Activated naive CD8-positive, alpha-beta T cell treated with anti-CD3 and anti-CD28 coated beads, Interleukin-2, amount 50 U/mL, for 24 hours (primary cell): ENCODE measurements around the gene ALAS1.
A peak's percentile ranks its signal among the peaks of the same experiment; 100 is the strongest.

Source experiments
- ATAC-seq: fragments of 150-1000 bp; cut with Tn5 transposase; one replicate; pipeline ENCODE4 v1.10.0; 2021
- DNase-seq: peaks from one replicate; pipeline ENCODE4 v3.0.0; 2021
- H3K27ac Mint-ChIP-seq: one replicate; pipeline ENCODE4 v1.8.0; 2021; ENCODE audit warnings: mild to moderate bottlenecking, mixed read lengths
- H3K27me3 Mint-ChIP-seq: one replicate; pipeline ENCODE4 v1.8.0; 2021; ENCODE audit warnings: mixed read lengths
- H3K36me3 Mint-ChIP-seq: one replicate; pipeline ENCODE4 v1.8.0; 2021; ENCODE audit warnings: low read depth, mixed read lengths
- H3K4me1 Mint-ChIP-seq: one replicate; pipeline ENCODE4 v1.8.0; 2021; ENCODE audit warnings: mixed read lengths
- H3K4me3 Mint-ChIP-seq: one replicate; pipeline ENCODE4 v1.8.0; 2021; ENCODE audit warnings: mild to moderate bottlenecking, moderate library complexity, mixed read lengths
- H3K9me3 Mint-ChIP-seq: one replicate; pipeline ENCODE4 v1.8.0; 2021; ENCODE audit warnings: mixed read lengths

ALAS1 gene

GRCh38 chr3:52248165-52248541 lies 50.2 kb downstream of the ALAS1 start:
- Mint-ChIP-seq H3K4me1 (peaks cover 80% of the 10 kb centered on the region), H3K27me3 (peaks cover under 1% of the 10 kb centered on the region), H3K27ac (peak overlapping the region; percentile 83), H3K36me3 (peaks cover 46% of the 10 kb centered on the region), H3K4me3 (peak overlapping the region; percentile 86), H3K9me3 (peaks cover 4% of the 10 kb centered on the region)
- DNase-seq (no peak), ATAC-seq (no peak)

- Mint-ChIP-seq H3K9me3 (no peaks in the 10 kb centered on the region), H3K36me3 (peaks cover 48% of the 10 kb centered on the region), H3K4me3 (no peak overlapping the region), H3K27ac (peak overlapping the region; percentile 71), H3K4me1 (peaks cover 80% of the 10 kb centered on the region), H3K27me3 (peaks cover 3% of the 10 kb centered on the region)
- no peak for ATAC-seq
- DNase-seq, result no peak
Observed at GRCh38 chr3:52248816-52249547, 51.0 kb downstream of the ALAS1 start.

- H3K36me3 Mint-ChIP-seq, result peaks cover 53% of the 10 kb centered on the region
- no peaks in the 10 kb centered on the region for H3K9me3 Mint-ChIP-seq
- DNase-seq, result no peak
- H3K4me3 Mint-ChIP-seq, result no peak overlapping the region
- peak overlapping the region; percentile 71 for H3K27ac Mint-ChIP-seq
- H3K27me3 Mint-ChIP-seq, result peaks cover 3% of the 10 kb centered on the region
- peaks cover 80% of the 10 kb centered on the region for H3K4me1 Mint-ChIP-seq
- ATAC-seq, result no peak
Observed at GRCh38 chr3:52249683-52250082, 51.7 kb downstream of the ALAS1 start.

GRCh38 chr3:52250122-52250521 lies 52.2 kb downstream of the ALAS1 start:
- ATAC-seq, result no peak
- Mint-ChIP-seq H3K36me3 (peaks cover 57% of the 10 kb centered on the region), H3K4me1 (peaks cover 80% of the 10 kb centered on the region), H3K27me3 (peaks cover 3% of the 10 kb centered on the region), H3K9me3 (no peaks in the 10 kb centered on the region), H3K4me3 (no peak overlapping the region), H3K27ac (peak overlapping the region; percentile 71)
- DNase-seq, result no peak

- DNase-seq, result peak; percentile 81
- Mint-ChIP-seq H3K4me3 (peak overlapping the region; percentile 79), H3K4me1 (peaks cover 84% of the 10 kb centered on the region), H3K36me3 (peaks cover 68% of the 10 kb centered on the region), H3K27me3 (peaks cover 3% of the 10 kb centered on the region), H3K27ac (peak overlapping the region; percentile 98), H3K9me3 (no peaks in the 10 kb centered on the region)
- ATAC-seq, result peak; percentile 95
Observed at GRCh38 chr3:52253314-52254304, 55.6 kb downstream of the ALAS1 start.

GRCh38 chr3:52254608-52255007 lies 56.6 kb downstream of the ALAS1 start:
- Mint-ChIP-seq H3K4me3 (no peak overlapping the region), H3K36me3 (peaks cover 72% of the 10 kb centered on the region), H3K9me3 (no peaks in the 10 kb centered on the region), H3K27me3 (peaks cover 3% of the 10 kb centered on the region), H3K4me1 (peaks cover 89% of the 10 kb centered on the region), H3K27ac (peak overlapping the region; percentile 98)
- ATAC-seq (no peak), DNase-seq (no peak)

GRCh38 chr3:52256159-52256558 lies 58.2 kb downstream of the ALAS1 start:
- Mint-ChIP-seq H3K36me3 (peaks cover 75% of the 10 kb centered on the region), H3K27me3 (peaks cover 3% of the 10 kb centered on the region), H3K4me3 (no peak overlapping the region), H3K27ac (peak overlapping the region; percentile 66), H3K4me1 (peaks cover 88% of the 10 kb centered on the region), H3K9me3 (no peaks in the 10 kb centered on the region)
- ATAC-seq, result no peak
- no peak for DNase-seq

GRCh38 chr3:52256622-52257021 lies 58.7 kb downstream of the ALAS1 start:
- Mint-ChIP-seq H3K9me3 (no peaks in the 10 kb centered on the region), H3K4me3 (no peak overlapping the region), H3K27me3 (peaks cover 3% of the 10 kb centered on the region), H3K4me1 (peaks cover 90% of the 10 kb centered on the region), H3K36me3 (peaks cover 80% of the 10 kb centered on the region), H3K27ac (peak overlapping the region; percentile 66)
- no peak for ATAC-seq
- no peak for DNase-seq

GRCh38 chr3:52257911-52258310 lies 60.0 kb downstream of the ALAS1 start:
- Mint-ChIP-seq H3K4me3 (no peak overlapping the region), H3K9me3 (no peaks in the 10 kb centered on the region), H3K27me3 (peaks cover 3% of the 10 kb centered on the region), H3K36me3 (peaks cover 84% of the 10 kb centered on the region), H3K4me1 (peaks cover 90% of the 10 kb centered on the region), H3K27ac (peak overlapping the region; percentile 34)
- DNase-seq, result no peak
- no peak for ATAC-seq

- peak overlapping the region; percentile 34 for H3K27ac Mint-ChIP-seq
- ATAC-seq, result no peak
- H3K4me3 Mint-ChIP-seq, result no peak overlapping the region
- no peak for DNase-seq
- H3K9me3 Mint-ChIP-seq, result no peaks in the 10 kb centered on the region
- H3K36me3 Mint-ChIP-seq, result peaks cover 89% of the 10 kb centered on the region
- no peaks in the 10 kb centered on the region for H3K27me3 Mint-ChIP-seq
- H3K4me1 Mint-ChIP-seq, result peaks cover 90% of the 10 kb centered on the region
Observed at GRCh38 chr3:52259035-52259434, 61.1 kb downstream of the ALAS1 start.

GRCh38 chr3:52259448-52259847 lies 61.5 kb downstream of the ALAS1 start:
- H3K4me1 Mint-ChIP-seq, result peaks cover 90% of the 10 kb centered on the region
- H3K27ac Mint-ChIP-seq, result peak overlapping the region; percentile 34
- H3K9me3 Mint-ChIP-seq, result no peaks in the 10 kb centered on the region
- DNase-seq (no peak), ATAC-seq (no peak)
- H3K4me3 Mint-ChIP-seq, result no peak overlapping the region
- no peaks in the 10 kb centered on the region for H3K27me3 Mint-ChIP-seq
- peaks cover 90% of the 10 kb centered on the region for H3K36me3 Mint-ChIP-seq

- H3K4me1 Mint-ChIP-seq, result peaks cover 83% of the 10 kb centered on the region
- peaks cover 90% of the 10 kb centered on the region for H3K36me3 Mint-ChIP-seq
- peak overlapping the region; percentile 60 for H3K27ac Mint-ChIP-seq
- H3K27me3 Mint-ChIP-seq, result no peaks in the 10 kb centered on the region
- DNase-seq (no peak), ATAC-seq (no peak)
- H3K4me3 Mint-ChIP-seq, result no peak overlapping the region
- H3K9me3 Mint-ChIP-seq, result no peaks in the 10 kb centered on the region
Observed at GRCh38 chr3:52262447-52262846, 64.5 kb downstream of the ALAS1 start.
